ENCODE measurements around the gene BBC3.

DNA sequence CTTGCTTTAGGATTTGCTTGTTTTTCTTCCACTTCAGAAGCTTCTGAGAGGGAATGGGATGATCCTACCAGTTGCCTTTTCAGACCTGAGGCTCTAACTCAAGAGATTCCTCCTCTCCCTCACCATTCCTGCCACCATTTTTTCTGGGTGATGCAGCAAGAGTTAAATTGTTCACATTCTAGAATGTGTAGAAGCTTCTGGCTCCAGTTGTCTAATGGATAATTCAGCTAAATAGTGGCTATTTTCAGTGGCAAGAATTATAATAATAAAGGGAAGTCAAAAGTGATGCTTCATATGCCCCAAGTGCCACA, 20.9 kb downstream of the BBC3 start:
- no peak for TF ChIP-seq TEAD1 (CRISPR knock-in tag; IDR thresholded peaks at IDR 0.05)
- no peak for TF ChIP-seq EMX1 (CRISPR knock-in tag; IDR thresholded peaks at IDR 0.05)
- TF ChIP-seq HMGA2 (CRISPR knock-in tag; IDR thresholded peaks at IDR 0.05): no peak
- TF ChIP-seq, protein P1, sequence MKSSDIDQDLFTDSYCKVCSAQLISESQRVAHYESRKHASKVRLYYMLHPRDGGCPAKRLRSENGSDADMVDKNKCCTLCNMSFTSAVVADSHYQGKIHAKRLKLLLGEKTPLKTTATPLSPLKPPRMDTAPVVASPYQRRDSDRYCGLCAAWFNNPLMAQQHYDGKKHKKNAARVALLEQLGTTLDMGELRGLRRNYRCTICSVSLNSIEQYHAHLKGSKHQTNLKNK (CRISPR knock-in tag; IDR thresholded peaks at IDR 0.05): no peak

All from WTC11 (cell line).